ENCODE data around the gene TTC3. TPM values are rescaled to one million over a fixed set of nuclear protein-coding genes. Genes with fewer than 3 reads are reported as not detected.

The TTC3 gene
- total and polyA plus RNA-seq, 5 donors from 2014 or later: 34.3 to 91.0 (median 59.4) TPM

DNA sequence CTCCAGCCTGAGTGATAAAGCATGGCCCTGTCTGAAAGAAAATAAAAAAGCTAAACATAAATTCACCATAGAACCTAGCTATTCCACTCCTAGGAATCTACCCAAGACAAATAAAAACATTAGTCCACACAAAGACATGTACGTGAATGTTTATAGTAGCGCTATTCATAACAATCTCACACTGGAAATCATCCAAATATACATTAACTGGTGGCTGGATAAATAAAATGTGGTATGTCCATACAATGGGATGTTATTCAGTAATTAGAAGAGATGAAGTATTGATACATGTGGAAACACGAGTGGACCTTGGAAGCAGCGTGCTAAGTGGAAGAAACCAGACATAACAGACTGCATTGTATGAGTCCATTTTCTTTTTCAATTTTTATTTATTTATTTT, 36.9 kb upstream of the TTC3 start:
- Mint-ChIP-seq H3K27me3 (peaks cover 10% of the 10 kb centered on the region), H3K36me3 (no peaks in the 10 kb centered on the region), H3K4me3 (no peak overlapping the region), H3K9me3 (peaks cover 0 to 2% (median 0%) of the 10 kb centered on the region in 7 donors), H3K27ac (no peak overlapping the region), H3K4me1 (no peaks in the 10 kb centered on the region)
- DNase-seq (no peak), ATAC-seq (ENCODE audit: low read depth in 2 of 2) (no peak)
- no peak overlapping the region for H3K27ac ChIP-seq (ENCODE audit: insufficient read depth, low read length, poor library complexity, severe bottlenecking)
- H3K36me3 ChIP-seq (ENCODE audit: control insufficient read depth, insufficient read depth, low read length): no peaks in the 10 kb centered on the region
- H3K9me3 ChIP-seq (ENCODE audit: control insufficient read depth in 2 of 2, low read length in 2 of 2): no peaks in the 10 kb centered on the region
- H3K4me3 ChIP-seq (ENCODE audit: low read depth, low read length): no peak overlapping the region
- no peaks in the 10 kb centered on the region for H3K4me1 ChIP-seq (ENCODE audit: control insufficient read depth, insufficient read depth, low read length, poor library complexity, severe bottlenecking)
- H3K27me3 ChIP-seq (ENCODE audit: control insufficient read depth, insufficient read depth, low read length): no peaks in the 10 kb centered on the region

DNA sequence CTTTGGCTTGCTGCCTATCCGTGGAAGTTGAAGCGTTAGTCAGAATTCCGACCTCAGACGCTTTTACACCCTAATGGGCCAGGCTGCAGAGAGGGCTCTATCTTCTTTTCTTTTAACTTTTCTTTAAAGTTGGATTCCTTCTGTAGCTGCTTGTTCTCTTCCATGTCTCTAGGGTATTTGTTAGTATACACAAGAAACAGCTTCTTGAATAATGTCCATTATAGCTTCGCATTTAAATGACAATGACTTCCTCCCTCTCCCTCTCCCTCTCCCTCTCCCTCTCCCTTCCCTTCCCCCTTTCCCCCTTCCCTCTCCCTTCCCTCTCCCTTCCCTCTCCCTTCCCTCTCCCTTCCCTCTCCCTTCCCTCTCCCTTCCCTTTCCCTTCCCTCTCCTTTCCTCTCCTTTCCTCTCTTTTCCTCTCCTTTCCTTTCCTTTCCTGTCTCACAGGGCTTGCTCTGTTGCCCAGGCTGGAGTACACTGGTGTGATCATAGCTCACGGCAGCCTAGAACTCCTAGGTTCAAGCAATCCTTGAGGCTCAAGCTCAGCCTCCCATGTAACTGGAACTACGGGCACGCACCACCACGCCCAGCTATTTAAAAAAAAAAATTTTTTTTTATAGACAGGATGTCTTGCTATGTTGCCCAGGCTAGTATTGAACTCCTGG, 33.5 kb upstream of the TTC3 start:
- no peak for DNase-seq
- Mint-ChIP-seq H3K9me3 (peaks cover 0 to 2% (median 0%) of the 10 kb centered on the region in 7 donors), H3K36me3 (no peaks in the 10 kb centered on the region), H3K27ac (no peak overlapping the region), H3K4me1 (no peaks in the 10 kb centered on the region), H3K4me3 (no peak overlapping the region), H3K27me3 (peaks cover 10% of the 10 kb centered on the region)
- Histone ChIP-seq H3K27ac (ENCODE audit: insufficient read depth, low read length, poor library complexity, severe bottlenecking) (no peak overlapping the region), H3K36me3 (ENCODE audit: control insufficient read depth, insufficient read depth, low read length) (no peaks in the 10 kb centered on the region), H3K4me3 (ENCODE audit: low read depth, low read length) (no peak overlapping the region), H3K27me3 (ENCODE audit: control insufficient read depth, insufficient read depth, low read length) (no peaks in the 10 kb centered on the region), H3K4me1 (ENCODE audit: control insufficient read depth, insufficient read depth, low read length, poor library complexity, severe bottlenecking) (no peaks in the 10 kb centered on the region), H3K9me3 (ENCODE audit: control insufficient read depth in 2 of 2, low read length in 2 of 2) (no peaks in the 10 kb centered on the region)
- no peak for ATAC-seq (ENCODE audit: low read depth in 2 of 2)

DNA sequence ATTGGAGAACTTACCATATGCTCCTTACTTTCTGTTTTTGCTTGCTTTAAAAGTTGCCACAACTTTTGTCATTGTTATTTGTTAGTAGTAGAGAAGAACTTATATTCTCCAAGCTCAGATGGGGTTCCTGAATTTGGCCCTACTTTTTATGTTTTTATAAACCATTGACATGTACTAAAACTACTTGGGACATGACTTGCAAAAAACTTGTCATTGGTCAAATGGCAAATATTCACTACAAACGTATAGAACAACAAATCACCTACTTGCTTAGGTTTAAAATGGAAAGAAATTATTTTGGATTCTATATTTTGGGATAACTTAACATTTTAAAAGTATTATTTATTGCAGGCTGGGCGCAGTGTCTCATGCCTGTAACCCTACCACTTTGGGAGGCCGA, 32.8 kb upstream of the TTC3 start:
- H3K27ac Mint-ChIP-seq: no peak overlapping the region
- no peak for DNase-seq

DNA sequence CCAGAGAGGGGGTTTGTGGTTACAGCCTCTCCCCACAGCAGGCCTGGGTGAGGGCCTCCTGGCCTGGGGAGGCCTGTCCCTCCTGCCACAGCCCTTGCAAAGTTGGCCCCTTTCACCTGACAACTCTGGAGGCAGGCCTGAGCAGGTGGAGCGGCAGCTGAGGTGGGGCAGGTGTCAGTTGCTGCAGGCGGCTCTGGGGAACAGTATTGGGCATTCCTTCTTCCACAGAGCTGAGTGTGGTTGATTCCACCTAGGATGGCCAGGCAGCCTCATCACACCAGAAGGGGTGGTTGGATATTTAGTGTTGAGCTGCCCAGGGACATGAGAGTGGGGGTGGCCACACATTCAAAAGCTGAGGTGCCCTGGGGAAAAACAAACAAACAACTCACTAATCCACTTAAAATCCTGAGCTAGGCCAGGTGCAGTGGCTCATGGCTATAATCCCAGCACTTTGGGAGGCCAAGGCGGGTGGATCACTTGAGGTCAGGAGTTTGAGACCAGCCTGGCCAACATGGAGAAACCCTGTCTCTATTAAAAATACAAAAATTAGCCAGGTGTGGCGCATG, 31.3 kb upstream of the TTC3 start:
- Mint-ChIP-seq H3K27ac (no peak overlapping the region), H3K9me3 (peaks cover 0 to 2% (median 0%) of the 10 kb centered on the region in 7 donors), H3K27me3 (peaks cover 10% of the 10 kb centered on the region), H3K36me3 (no peaks in the 10 kb centered on the region), H3K4me3 (no peak overlapping the region), H3K4me1 (peaks cover 0 to 7% (median under 1%) of the 10 kb centered on the region in 4 donors)
- no peak for ATAC-seq (ENCODE audit: low read depth in 2 of 2)
- DNase-seq: no peak
- Histone ChIP-seq H3K4me3 (ENCODE audit: low read depth, low read length) (no peak overlapping the region), H3K36me3 (ENCODE audit: control insufficient read depth, insufficient read depth, low read length) (no peaks in the 10 kb centered on the region), H3K27ac (ENCODE audit: insufficient read depth, low read length, poor library complexity, severe bottlenecking) (no peak overlapping the region), H3K27me3 (ENCODE audit: control insufficient read depth, insufficient read depth, low read length) (no peaks in the 10 kb centered on the region), H3K4me1 (ENCODE audit: control insufficient read depth, insufficient read depth, low read length, poor library complexity, severe bottlenecking) (no peaks in the 10 kb centered on the region), H3K9me3 (ENCODE audit: control insufficient read depth in 2 of 2, low read length in 2 of 2) (no peaks in the 10 kb centered on the region)

More for the DNA sequence above, 32.8 kb upstream of the TTC3 start:
- peaks cover 10% of the 10 kb centered on the region for H3K27me3 Mint-ChIP-seq
- Histone ChIP-seq H3K27me3 (ENCODE audit: control insufficient read depth, insufficient read depth, low read length) (no peaks in the 10 kb centered on the region), H3K4me1 (ENCODE audit: control insufficient read depth, insufficient read depth, low read length, poor library complexity, severe bottlenecking) (no peaks in the 10 kb centered on the region), H3K27ac (ENCODE audit: insufficient read depth, low read length, poor library complexity, severe bottlenecking) (no peak overlapping the region), H3K9me3 (ENCODE audit: control insufficient read depth in 2 of 2, low read length in 2 of 2) (no peaks in the 10 kb centered on the region), H3K4me3 (ENCODE audit: low read depth, low read length) (no peak overlapping the region), H3K36me3 (ENCODE audit: control insufficient read depth, insufficient read depth, low read length) (no peaks in the 10 kb centered on the region)
- no peaks in the 10 kb centered on the region for H3K36me3 Mint-ChIP-seq
- H3K9me3 Mint-ChIP-seq: peaks cover 0 to 2% (median 0%) of the 10 kb centered on the region in 7 donors
- H3K4me3 Mint-ChIP-seq: no peak overlapping the region
- no peak for ATAC-seq (ENCODE audit: low read depth in 2 of 2)
- peaks cover 0 to 2% (median under 1%) of the 10 kb centered on the region in 4 donors for H3K4me1 Mint-ChIP-seq

DNA sequence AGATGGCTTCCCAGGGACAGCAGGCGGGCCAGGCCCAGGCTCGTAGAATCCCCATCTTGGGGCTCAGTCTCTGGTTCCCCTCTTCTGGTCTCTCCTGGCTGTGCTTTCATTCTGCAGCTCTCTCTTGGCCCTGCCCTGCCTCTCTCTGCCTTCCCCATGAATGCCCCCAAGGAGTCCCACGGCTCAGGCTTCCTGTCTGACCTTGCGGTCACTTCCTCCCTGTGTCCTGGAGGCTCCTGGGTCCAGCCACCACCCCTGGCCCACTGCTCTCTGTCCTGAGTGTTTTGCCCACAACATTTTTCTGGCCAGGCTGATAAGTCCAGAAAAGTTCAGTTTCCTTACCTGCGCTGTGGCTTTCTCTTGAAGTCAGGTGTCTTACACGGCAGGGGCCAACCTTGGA, 29.2 kb upstream of the TTC3 start:
- H3K9me3 ChIP-seq (ENCODE audit: control insufficient read depth in 2 of 2, low read length in 2 of 2): no peaks in the 10 kb centered on the region
- ATAC-seq (ENCODE audit: low read depth in 2 of 2) (no peak), DNase-seq (no peak)
- no peak overlapping the region for H3K27ac Mint-ChIP-seq
- no peak overlapping the region for H3K4me3 ChIP-seq (ENCODE audit: low read depth, low read length)
- no peaks in the 10 kb centered on the region for H3K36me3 ChIP-seq (ENCODE audit: control insufficient read depth, insufficient read depth, low read length)
- peaks cover 0 to 7% (median under 1%) of the 10 kb centered on the region in 4 donors for H3K4me1 Mint-ChIP-seq
- no peaks in the 10 kb centered on the region for H3K27me3 ChIP-seq (ENCODE audit: control insufficient read depth, insufficient read depth, low read length)
- H3K9me3 Mint-ChIP-seq: peaks cover 0 to 2% (median 0%) of the 10 kb centered on the region in 7 donors
- peaks cover 10% of the 10 kb centered on the region for H3K27me3 Mint-ChIP-seq
- H3K36me3 Mint-ChIP-seq: no peaks in the 10 kb centered on the region
- H3K27ac ChIP-seq (ENCODE audit: insufficient read depth, low read length, poor library complexity, severe bottlenecking): no peak overlapping the region
- no peak overlapping the region for H3K4me3 Mint-ChIP-seq
- H3K4me1 ChIP-seq (ENCODE audit: control insufficient read depth, insufficient read depth, low read length, poor library complexity, severe bottlenecking): no peaks in the 10 kb centered on the region

DNA sequence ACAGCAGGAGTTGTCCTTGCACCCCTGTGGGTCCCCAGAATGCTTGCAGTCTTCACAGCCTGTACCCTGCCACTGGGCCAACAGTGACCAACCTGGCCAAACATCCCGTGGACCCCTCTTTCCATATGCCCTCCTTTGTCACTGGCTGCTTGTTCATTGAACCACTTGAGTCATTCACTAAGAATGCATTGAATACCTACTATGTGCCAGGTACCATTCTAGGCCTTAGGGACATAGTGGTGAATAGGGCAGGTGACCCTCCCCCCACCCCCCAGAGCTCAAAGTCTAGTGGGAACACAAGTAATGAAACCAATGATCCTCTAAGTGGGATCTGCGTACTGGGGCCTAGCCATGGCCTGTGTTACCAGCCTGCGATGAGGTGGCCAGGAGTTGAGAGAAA, 28.4 kb upstream of the TTC3 start:
- no peak overlapping the region for H3K4me3 ChIP-seq (ENCODE audit: low read depth, low read length)
- no peak for DNase-seq
- Mint-ChIP-seq H3K4me3 (no peak overlapping the region), H3K36me3 (no peaks in the 10 kb centered on the region), H3K9me3 (peaks cover 0 to 2% (median 0%) of the 10 kb centered on the region in 7 donors), H3K27ac (no peak overlapping the region), H3K4me1 (peaks cover 0 to 7% (median under 1%) of the 10 kb centered on the region in 4 donors), H3K27me3 (peaks cover 6% of the 10 kb centered on the region)
- ATAC-seq (ENCODE audit: low read depth in 2 of 2): no peak
- H3K27me3 ChIP-seq (ENCODE audit: control insufficient read depth, insufficient read depth, low read length): no peaks in the 10 kb centered on the region
- no peak overlapping the region for H3K27ac ChIP-seq (ENCODE audit: insufficient read depth, low read length, poor library complexity, severe bottlenecking)
- H3K4me1 ChIP-seq (ENCODE audit: control insufficient read depth, insufficient read depth, low read length, poor library complexity, severe bottlenecking): no peaks in the 10 kb centered on the region
- no peaks in the 10 kb centered on the region for H3K36me3 ChIP-seq (ENCODE audit: control insufficient read depth, insufficient read depth, low read length)
- no peaks in the 10 kb centered on the region for H3K9me3 ChIP-seq (ENCODE audit: control insufficient read depth in 2 of 2, low read length in 2 of 2)

DNA sequence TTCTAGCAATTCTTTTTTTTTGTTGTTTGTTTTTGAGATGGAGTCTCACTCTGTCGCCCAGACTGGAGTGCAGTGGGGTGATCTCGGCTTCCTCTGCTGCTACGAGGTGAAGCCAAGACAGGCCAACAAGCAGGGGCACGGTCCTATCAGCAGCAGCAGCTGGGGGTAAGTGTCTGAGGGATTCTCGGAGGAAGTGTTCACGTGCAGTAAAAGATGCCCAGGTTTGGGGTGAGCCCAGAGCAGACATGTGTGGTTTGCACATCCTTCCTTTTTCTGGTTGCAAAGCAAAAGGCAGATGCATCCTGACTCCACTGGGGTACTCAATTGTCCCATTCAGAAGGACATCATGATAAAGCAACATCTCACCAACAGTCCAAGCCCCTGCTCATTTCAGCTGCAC, 27.9 kb upstream of the TTC3 start:
- no peaks in the 10 kb centered on the region for H3K36me3 ChIP-seq (ENCODE audit: control insufficient read depth, insufficient read depth, low read length)
- Mint-ChIP-seq H3K4me3 (no peak overlapping the region), H3K4me1 (peaks cover 0 to 7% (median under 1%) of the 10 kb centered on the region in 4 donors), H3K36me3 (no peaks in the 10 kb centered on the region), H3K9me3 (peaks cover 0 to 2% (median 0%) of the 10 kb centered on the region in 7 donors), H3K27ac (no peak overlapping the region), H3K27me3 (peaks cover under 1% of the 10 kb centered on the region)
- no peaks in the 10 kb centered on the region for H3K27me3 ChIP-seq (ENCODE audit: control insufficient read depth, insufficient read depth, low read length)
- H3K4me3 ChIP-seq (ENCODE audit: low read depth, low read length): no peak overlapping the region
- no peaks in the 10 kb centered on the region for H3K9me3 ChIP-seq (ENCODE audit: control insufficient read depth in 2 of 2, low read length in 2 of 2)
- H3K4me1 ChIP-seq (ENCODE audit: control insufficient read depth, insufficient read depth, low read length, poor library complexity, severe bottlenecking): no peaks in the 10 kb centered on the region
- no peak overlapping the region for H3K27ac ChIP-seq (ENCODE audit: insufficient read depth, low read length, poor library complexity, severe bottlenecking)
- ATAC-seq (ENCODE audit: low read depth in 2 of 2) (peak in 1 of 2 donors; percentile 44), DNase-seq (peak in 1 of 3 donors; percentile 37)

DNA sequence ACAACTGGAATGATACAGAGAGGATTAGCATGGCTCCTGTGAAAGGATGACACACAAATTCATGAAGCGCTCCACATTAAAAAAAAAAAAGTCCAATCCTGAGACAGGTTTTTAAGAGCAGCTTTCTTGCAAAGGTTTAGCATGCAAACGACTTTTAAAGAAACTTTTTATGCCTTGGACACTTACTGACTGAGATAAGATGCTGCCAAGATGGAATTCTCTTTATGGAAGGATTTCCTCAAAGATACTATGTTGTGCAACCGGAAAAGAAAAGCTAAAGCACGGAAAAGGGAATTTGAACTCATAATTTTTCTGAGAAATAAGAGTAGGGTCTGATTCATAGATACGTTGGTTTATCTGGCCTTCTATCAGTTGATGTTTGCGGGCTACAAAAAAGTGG, 27.5 kb upstream of the TTC3 start:
- Histone ChIP-seq H3K36me3 (ENCODE audit: control insufficient read depth, insufficient read depth, low read length) (no peaks in the 10 kb centered on the region), H3K9me3 (ENCODE audit: control insufficient read depth in 2 of 2, low read length in 2 of 2) (no peaks in the 10 kb centered on the region), H3K27ac (ENCODE audit: insufficient read depth, low read length, poor library complexity, severe bottlenecking) (no peak overlapping the region), H3K4me1 (ENCODE audit: control insufficient read depth, insufficient read depth, low read length, poor library complexity, severe bottlenecking) (no peaks in the 10 kb centered on the region), H3K4me3 (ENCODE audit: low read depth, low read length) (no peak overlapping the region), H3K27me3 (ENCODE audit: control insufficient read depth, insufficient read depth, low read length) (no peaks in the 10 kb centered on the region)
- DNase-seq (no peak), ATAC-seq (ENCODE audit: low read depth in 2 of 2) (no peak)
- Mint-ChIP-seq H3K4me3 (no peak overlapping the region), H3K9me3 (peaks cover 0 to 2% (median 0%) of the 10 kb centered on the region in 7 donors), H3K27me3 (no peaks in the 10 kb centered on the region), H3K27ac (no peak overlapping the region), H3K36me3 (no peaks in the 10 kb centered on the region), H3K4me1 (peaks cover 0 to 7% (median under 1%) of the 10 kb centered on the region in 4 donors)
